NT2/D1 (cell line): ENCODE results near the gene AMELX.

Experiments used
- DNase-seq: peaks from one replicate; pipeline ENCODE4 v3.0.0-alpha.2; 2011; ENCODE audit warnings: low read depth, low spot score
- H3K27me3 ChIP-seq: 2 replicates; pipeline ENCODE4 v1.6.0; 2011; ENCODE audit warnings: mild to moderate bottlenecking; ENCODE audit not compliant: insufficient read length, insufficient read depth
- H3K36me3 ChIP-seq: 2 replicates; pipeline ENCODE4 v1.6.1; 2011; ENCODE audit warnings: mild to moderate bottlenecking, low read length, mixed read lengths; ENCODE audit not compliant: insufficient read depth, insufficient read length
- H3K4me1 ChIP-seq: 2 replicates; pipeline ENCODE4 v1.5.1; 2011; ENCODE audit not compliant: insufficient read depth, insufficient read length
- H3K4me3 ChIP-seq: 2 replicates; pipeline ENCODE4 v1.5.1; 2011; ENCODE audit warnings: low read depth; ENCODE audit not compliant: insufficient read length
- H3K9ac ChIP-seq: 2 replicates; pipeline ENCODE4 v1.6.0; 2011; ENCODE audit warnings: low read depth; ENCODE audit not compliant: insufficient read length
- H3K9me3 ChIP-seq: 2 replicates; pipeline ENCODE4 v1.5.1; 2011; ENCODE audit warnings: mild to moderate bottlenecking, low read length; ENCODE audit not compliant: insufficient read depth
- SUZ12 ChIP-seq: IDR thresholded peaks from 2 replicates; pipeline ENCODE4 v1.6.1; 2011; ENCODE audit not compliant: insufficient read length, insufficient read depth; ENCODE audit errors: extremely low read depth
- YY1 ChIP-seq: IDR thresholded peaks from 2 replicates; pipeline ENCODE4 v1.6.1; 2011; ENCODE audit not compliant: insufficient read length, insufficient read depth
- ZNF274 ChIP-seq: IDR thresholded peaks from 2 replicates; pipeline ENCODE4 v1.6.1; 2011; ENCODE audit warnings: mild to moderate bottlenecking, low read depth, low read length

AMELX gene

DNA sequence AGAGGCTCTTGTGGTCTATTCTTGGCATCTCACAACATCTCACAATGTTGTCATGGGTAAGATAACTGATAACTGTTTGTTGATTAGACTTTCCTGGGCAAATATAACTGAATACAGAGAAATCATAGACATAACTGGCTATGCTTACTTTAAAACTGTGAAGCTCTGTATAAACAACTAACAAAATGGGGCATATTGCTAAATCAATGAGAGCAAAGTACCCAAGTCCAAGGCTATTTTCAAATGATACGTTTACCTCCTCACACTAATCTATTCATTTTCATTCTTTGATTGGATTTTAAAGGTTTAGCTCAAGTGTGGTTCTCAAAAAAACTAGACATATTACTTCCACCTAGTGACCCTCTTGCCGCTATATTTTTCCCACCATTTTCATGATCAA lies 38.6 kb downstream of the AMELX start:
- H3K36me3 ChIP-seq: no peaks in the 10 kb centered on the region
- no peaks in the 10 kb centered on the region for H3K4me1 ChIP-seq
- H3K4me3 ChIP-seq: no peak overlapping the region
- no peak overlapping the region for H3K9ac ChIP-seq
- TF ChIP-seq SUZ12 (no peak), YY1 (no peak), ZNF274 (no peak)
- H3K9me3 ChIP-seq: no peaks in the 10 kb centered on the region
- DNase-seq: no peak
- H3K27me3 ChIP-seq: no peaks in the 10 kb centered on the region

DNA sequence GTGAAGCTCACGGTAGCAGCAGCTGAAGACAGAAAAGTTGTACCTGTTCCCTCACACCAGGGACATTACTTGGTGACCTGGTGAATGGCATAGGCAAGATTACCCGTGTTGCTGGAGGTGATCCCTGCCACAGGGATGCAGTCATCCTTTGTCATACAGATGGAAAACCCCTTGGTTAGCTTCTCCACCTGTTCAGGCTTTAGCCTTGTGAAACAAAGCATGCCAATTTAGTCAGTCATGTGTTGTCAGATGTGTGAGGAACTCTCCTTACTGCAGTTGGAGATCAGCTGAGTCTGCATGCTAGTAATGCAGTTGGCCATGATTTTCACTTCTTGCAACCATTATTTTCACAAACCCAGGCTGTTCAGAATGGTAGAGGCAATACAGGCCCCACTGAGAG lies 41.0 kb downstream of the AMELX start:
- DNase-seq: no peak
- H3K4me3 ChIP-seq: no peak overlapping the region

DNA sequence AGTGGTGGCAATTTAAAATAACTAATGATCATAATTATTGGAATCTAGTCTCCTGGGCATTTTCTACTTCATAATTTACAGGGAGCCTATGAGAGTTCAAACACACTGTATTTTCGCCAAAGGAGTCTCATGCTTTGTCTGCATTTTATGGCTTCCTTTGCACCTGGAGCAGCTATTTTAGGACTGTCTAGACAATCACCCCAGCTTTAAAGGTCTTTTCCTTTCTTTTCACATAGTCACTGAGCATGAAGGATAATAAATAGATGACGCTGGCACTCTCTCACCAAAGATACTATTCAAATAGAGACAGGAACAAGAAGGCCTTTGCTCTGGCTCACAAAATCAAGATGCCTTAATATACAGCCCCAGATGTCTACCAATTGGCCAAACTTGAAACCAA lies 43.0 kb downstream of the AMELX start:
- no peaks in the 10 kb centered on the region for H3K36me3 ChIP-seq
- no peaks in the 10 kb centered on the region for H3K9me3 ChIP-seq
- no peak for DNase-seq
- TF ChIP-seq ZNF274: no peak
- TF ChIP-seq SUZ12: no peak
- TF ChIP-seq YY1: no peak
- no peaks in the 10 kb centered on the region for H3K4me1 ChIP-seq
- H3K27me3 ChIP-seq: no peaks in the 10 kb centered on the region
- H3K9ac ChIP-seq: no peak overlapping the region
- no peak overlapping the region for H3K4me3 ChIP-seq

More for the DNA sequence above, 41.0 kb downstream of the AMELX start:
- TF ChIP-seq ZNF274 (no peak), YY1 (no peak), SUZ12 (no peak)
- Histone ChIP-seq H3K4me1 (no peaks in the 10 kb centered on the region), H3K27me3 (no peaks in the 10 kb centered on the region), H3K9me3 (no peaks in the 10 kb centered on the region), H3K36me3 (no peaks in the 10 kb centered on the region), H3K9ac (no peak overlapping the region)

DNA sequence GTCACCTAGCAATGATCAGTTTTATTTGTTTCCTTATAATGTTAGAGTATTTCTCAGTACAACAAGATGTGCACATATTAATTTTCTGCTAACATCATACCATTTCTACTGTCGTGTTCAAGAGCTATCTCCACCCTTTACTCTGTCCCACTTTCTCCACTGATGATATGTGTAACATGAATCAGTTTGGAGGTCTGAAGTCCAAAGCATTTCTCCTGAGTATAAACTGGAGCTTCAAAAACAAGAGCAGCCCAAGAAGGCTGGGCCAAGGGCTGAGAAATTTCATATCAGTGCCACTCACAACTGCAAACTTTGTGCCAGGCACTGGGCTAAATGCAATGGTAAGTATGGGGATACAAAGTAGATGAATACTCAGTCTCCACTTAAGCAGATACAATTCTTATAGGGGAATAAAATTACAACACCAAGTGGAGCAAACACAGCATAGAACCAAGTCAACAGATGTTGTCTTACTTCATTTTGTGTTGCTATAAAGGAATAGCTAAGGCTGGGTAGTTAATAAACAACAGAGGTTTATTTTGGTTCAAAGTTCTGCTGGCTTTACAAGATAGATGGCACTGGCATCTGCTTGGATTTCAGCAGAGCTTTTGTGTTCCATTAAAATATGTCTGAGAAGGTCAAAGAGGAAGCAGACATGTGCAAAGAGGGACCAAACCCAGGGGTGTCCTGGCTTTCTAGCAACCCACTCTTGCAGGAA lies 44.2 kb downstream of the AMELX start:
- Histone ChIP-seq H3K27me3 (no peaks in the 10 kb centered on the region), H3K4me1 (no peaks in the 10 kb centered on the region), H3K4me3 (no peak overlapping the region), H3K9me3 (no peaks in the 10 kb centered on the region), H3K9ac (no peak overlapping the region), H3K36me3 (no peaks in the 10 kb centered on the region)
- TF ChIP-seq SUZ12 (no peak), YY1 (no peak), ZNF274 (no peak)
- no peak for DNase-seq

DNA sequence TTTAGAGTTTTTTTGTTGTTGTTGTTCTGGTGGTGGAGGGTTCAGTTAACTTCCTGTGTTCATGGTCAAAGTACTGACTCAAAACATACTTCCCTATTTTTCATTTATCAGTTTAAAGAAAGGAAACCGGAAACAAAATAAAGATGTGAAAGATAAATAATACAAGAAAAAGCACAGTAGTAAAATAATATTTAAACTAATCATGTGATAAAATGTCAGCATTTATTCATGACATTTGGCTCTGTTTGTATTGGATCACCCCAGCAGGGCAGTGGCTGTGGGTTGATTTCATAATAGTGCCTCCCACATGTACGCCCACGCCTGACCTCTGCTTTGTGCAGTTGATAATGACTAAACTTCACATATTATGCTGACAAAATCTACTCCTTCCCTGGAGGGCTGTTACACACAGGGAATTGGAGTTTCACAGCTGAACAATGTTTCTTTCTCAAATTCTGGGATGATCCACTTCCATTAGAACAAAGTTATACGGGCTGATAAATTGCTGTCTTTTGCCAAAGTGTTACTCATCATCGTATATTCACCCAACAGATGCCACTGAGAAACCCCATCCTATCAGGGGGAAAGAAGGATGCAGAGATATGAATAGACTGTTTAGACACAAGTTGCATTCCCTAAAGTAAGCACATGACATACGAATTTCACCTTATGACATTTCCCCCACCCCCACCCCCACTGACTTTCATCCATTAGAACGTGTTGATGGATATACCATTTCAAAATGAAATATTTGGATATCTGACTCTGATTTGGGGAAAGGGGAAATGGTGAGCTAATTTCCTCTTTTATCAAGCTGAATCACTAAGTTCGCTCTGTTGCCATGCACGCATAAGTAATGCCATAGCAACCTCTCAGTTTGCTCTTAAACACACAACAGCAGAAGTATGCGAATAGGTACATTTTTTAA lies 48.3 kb downstream of the AMELX start:
- no peak for TF ChIP-seq YY1
- no peak for TF ChIP-seq ZNF274
- no peak for TF ChIP-seq SUZ12
- no peak for DNase-seq
- H3K4me3 ChIP-seq: no peak overlapping the region
- no peak overlapping the region for H3K9ac ChIP-seq
- H3K36me3 ChIP-seq: no peaks in the 10 kb centered on the region
- H3K27me3 ChIP-seq: no peaks in the 10 kb centered on the region
- peaks cover 2% of the 10 kb centered on the region for H3K4me1 ChIP-seq
- no peaks in the 10 kb centered on the region for H3K9me3 ChIP-seq

DNA sequence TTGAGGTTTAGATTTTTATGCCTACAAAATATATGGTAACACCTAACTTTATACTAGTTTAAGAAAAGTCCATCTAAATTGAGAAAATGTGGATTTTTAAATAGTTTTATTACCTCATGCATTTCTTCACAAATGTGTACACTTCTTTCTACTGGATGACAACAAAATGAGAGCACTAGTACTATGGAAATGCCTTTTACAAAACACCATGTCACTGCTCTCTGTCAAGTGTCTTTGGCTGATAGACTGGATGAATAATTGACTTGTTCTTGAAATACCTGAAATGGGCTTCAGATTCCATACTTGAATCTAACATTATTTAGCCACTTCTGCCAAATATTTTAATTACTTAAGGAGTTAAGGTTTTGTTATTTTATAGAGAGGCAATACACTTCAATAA lies 49.5 kb downstream of the AMELX start:
- no peak overlapping the region for H3K4me3 ChIP-seq
- no peak for DNase-seq
- peaks cover 2% of the 10 kb centered on the region for H3K4me1 ChIP-seq
- no peaks in the 10 kb centered on the region for H3K36me3 ChIP-seq
- no peaks in the 10 kb centered on the region for H3K9me3 ChIP-seq
- no peaks in the 10 kb centered on the region for H3K27me3 ChIP-seq
- TF ChIP-seq ZNF274: no peak
- no peak for TF ChIP-seq YY1
- TF ChIP-seq SUZ12: no peak
- no peak overlapping the region for H3K9ac ChIP-seq

DNA sequence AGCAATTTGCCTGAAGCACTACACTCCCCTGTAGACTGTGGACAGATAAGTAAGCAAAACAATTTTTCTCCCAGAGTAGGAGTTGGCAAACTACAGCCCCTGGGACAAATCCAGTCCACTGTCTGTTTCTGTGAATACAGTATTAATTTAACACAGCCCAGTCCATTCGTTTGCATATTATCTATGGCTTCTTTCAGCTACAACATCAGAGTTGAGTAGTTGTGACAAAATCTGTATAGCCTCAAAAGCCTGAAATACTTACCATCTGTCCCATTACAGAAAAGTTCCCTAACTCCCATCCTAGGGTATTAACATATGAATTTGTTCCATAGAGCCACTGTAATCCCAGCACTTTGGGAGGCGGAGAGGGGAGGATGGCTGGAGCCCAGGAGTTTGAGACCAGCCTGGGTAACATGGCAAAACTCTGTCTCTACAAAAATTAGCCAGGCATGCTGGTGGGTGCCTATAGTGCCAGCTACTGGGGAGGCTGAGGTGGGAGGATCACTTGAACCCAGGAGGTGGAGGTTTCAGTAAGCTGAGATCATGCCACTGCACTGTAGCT lies 53.0 kb downstream of the AMELX start:
- no peaks in the 10 kb centered on the region for H3K36me3 ChIP-seq
- no peak overlapping the region for H3K4me3 ChIP-seq
- H3K9me3 ChIP-seq: no peaks in the 10 kb centered on the region
- TF ChIP-seq ZNF274: no peak
- TF ChIP-seq SUZ12: no peak
- TF ChIP-seq YY1: no peak
- no peak overlapping the region for H3K9ac ChIP-seq
- peaks cover 2% of the 10 kb centered on the region for H3K4me1 ChIP-seq
- no peaks in the 10 kb centered on the region for H3K27me3 ChIP-seq
- DNase-seq: peak; percentile 6
